K562 treated with DMSO at 1 percent for 12 hours (cell line): ENCODE measurements around the gene ADH7. TPM values are rescaled to one million over a fixed set of nuclear protein-coding genes. Genes with fewer than 3 reads are reported as not detected.

ENCODE experiments used
- total RNA-seq: library from RNA; unstranded; fragments of 300-600 nt; gene quantifications from 2 replicates; pipeline ENCODE4 v1.2.3, GENCODE V29; 2022; ENCODE audit not compliant: insufficient read depth

The ADH7 gene
- total RNA-seq: not detected in 2 replicates

DNA sequence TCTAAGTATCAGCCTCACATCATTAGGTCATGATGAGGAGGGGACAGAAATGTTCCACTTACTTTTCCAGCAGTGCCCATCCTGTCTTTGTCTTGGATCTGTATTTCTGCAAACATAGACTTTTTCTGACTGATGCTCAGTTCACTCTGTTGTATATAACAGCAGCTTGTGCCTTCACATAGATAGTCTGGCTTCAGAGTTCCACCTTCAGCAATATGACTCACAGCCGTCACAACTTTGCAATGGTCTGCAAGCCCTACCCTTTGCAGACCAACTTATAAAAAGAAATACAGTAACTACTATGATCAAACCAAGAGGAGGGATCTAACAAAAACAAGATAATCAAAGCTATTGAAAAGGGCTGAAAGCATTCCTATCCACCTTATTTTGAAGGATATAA is at the start of gene ADH7:
Gene ADH7 (minus strand): TSS at position 189 of the 400 bp plus-strand sequence. CDS start 109 bp downstream, at position 80.

Other genes with a start within 250 kb of the ADH7 start
- gene ADH6, start 216.1 kb downstream of the ADH7 start, total RNA-seq: not detected in 2 replicates
- gene ADH1A, start 144.4 kb downstream of the ADH7 start, total RNA-seq: not detected in 2 replicates
- not detected in 2 replicates for gene ADH1B, start 113.9 kb downstream of the ADH7 start, total RNA-seq
- gene ADH1C, start 82.6 kb downstream of the ADH7 start, total RNA-seq: not detected in 2 replicates
- gene C4orf17, start 75.7 kb upstream of the ADH7 start, total RNA-seq: not detected in 2 replicates
- 1.9 and 5.0 TPM in 2 replicates for gene TRMT10A, start 128.7 kb upstream of the ADH7 start, total RNA-seq
- not detected in 2 replicates for gene MTTP, start 139.5 kb upstream of the ADH7 start, total RNA-seq
- gene C4orf54, start 222.5 kb upstream of the ADH7 start, total RNA-seq: not detected in 2 replicates